GM23338 (cell line): ENCODE results near the gene PNPLA5. TPM values are rescaled to one million over a fixed set of nuclear protein-coding genes. Genes with fewer than 3 reads are reported as not detected.

ENCODE experiments used
- ATAC-seq: fragments of 200-7000 bp; cut with Tn5 transposase; 3 replicates; pipeline ENCODE4 v1.9.1; 2020
- DNase-seq: peaks from one replicate; pipeline ENCODE4 v3.0.0-alpha.2; 2015; ENCODE audit warnings: low spot score
- H2AFZ ChIP-seq: fragments of 200-600 bp; sonication (generic); 2 replicates; pipeline ENCODE4 v1.8.0; 2016; ENCODE audit warnings: antibody characterized with exemption, mild to moderate bottlenecking, moderate library complexity
- H3F3A ChIP-seq: fragments of 200-600 bp; sonication (generic); replicated peaks from 2 replicates; pipeline ENCODE4 v1.8.0; 2017; ENCODE audit warnings: antibody characterized with exemption, mixed run types, low read depth
- H3K27ac ChIP-seq: fragments of 200-600 bp; sonication (generic); 2 replicates; pipeline ENCODE4 v1.6.1; 2016; ENCODE audit warnings: low read depth
- H3K27me3 ChIP-seq: fragments of 200-600 bp; sonication (generic); 2 replicates; pipeline ENCODE4 v1.8.0; 2016; ENCODE audit warnings: mild to moderate bottlenecking, mixed run types, moderate library complexity; ENCODE audit not compliant: insufficient read depth
- H3K36me3 ChIP-seq: fragments of 200-600 bp; sonication (generic); 2 replicates; pipeline ENCODE4 v1.8.0; 2016; ENCODE audit warnings: mild to moderate bottlenecking; ENCODE audit not compliant: insufficient read depth
- H3K4me1 ChIP-seq: fragments of 200-600 bp; sonication (generic); 2 replicates; pipeline ENCODE4 v1.8.0; 2016; ENCODE audit warnings: mild to moderate bottlenecking, moderate library complexity; ENCODE audit not compliant: insufficient read depth
- H3K4me2 ChIP-seq: fragments of 200-600 bp; sonication (generic); 2 replicates; pipeline ENCODE4 v1.7.1; 2017; ENCODE audit warnings: mixed run types
- H3K4me3 ChIP-seq: fragments of 200-600 bp; sonication (generic); 2 replicates; pipeline ENCODE4 v1.6.1; 2016; ENCODE audit warnings: mixed run types
- H3K79me2 ChIP-seq: fragments of 200-600 bp; sonication (generic); replicated peaks from 2 replicates; pipeline ENCODE4 v1.8.0; 2017; ENCODE audit warnings: mild to moderate bottlenecking; ENCODE audit not compliant: insufficient read depth
- H3K9me2 ChIP-seq: fragments of 200-600 bp; sonication (generic); 2 replicates; pipeline ENCODE4 v1.8.0; 2017; ENCODE audit not compliant: insufficient read depth
- H4K20me1 ChIP-seq: fragments of 200-600 bp; sonication (generic); replicated peaks from 2 replicates; pipeline ENCODE4 v1.8.0; 2017; ENCODE audit warnings: mild to moderate bottlenecking; ENCODE audit not compliant: insufficient read depth
- H3K27ac Mint-ChIP-seq: 2 replicates; pipeline ENCODE4 v1.8.0; 2020; ENCODE audit warnings: inconsistent platforms, mild to moderate bottlenecking, moderate library complexity, mixed read lengths
- H3K27me3 Mint-ChIP-seq: 3 replicates; pipeline ENCODE4 v1.8.0; 2022; ENCODE audit warnings: low read depth, mild to moderate bottlenecking, moderate library complexity, mixed read lengths, inconsistent platforms; ENCODE audit not compliant: insufficient read depth, poor library complexity
- H3K36me3 Mint-ChIP-seq: 3 replicates; pipeline ENCODE4 v1.8.0; 2021; ENCODE audit warnings: low read depth, mild to moderate bottlenecking, inconsistent platforms, moderate library complexity, mixed read lengths
- H3K4me1 Mint-ChIP-seq: 3 replicates; pipeline ENCODE4 v1.8.0; 2020; ENCODE audit warnings: mild to moderate bottlenecking, inconsistent platforms, mixed read lengths
- H3K4me3 Mint-ChIP-seq: 3 replicates; pipeline ENCODE4 v1.8.0; 2021; ENCODE audit warnings: moderate library complexity, mild to moderate bottlenecking, inconsistent platforms, mixed read lengths
- H3K9me3 Mint-ChIP-seq: 3 replicates; pipeline ENCODE4 v1.8.0; 2020; ENCODE audit warnings: moderate library complexity, mild to moderate bottlenecking, inconsistent platforms, mixed read lengths
- CREB1 ChIP-seq: fragments of 250-450 bp; sonication (Bioruptor Pico); IDR thresholded peaks from 2 replicates; pipeline ENCODE4 v1.5.0; 2020; ENCODE audit warnings: low read depth, mild to moderate bottlenecking, moderate library complexity
- CTCF ChIP-seq, 2 experiments: fragments of 200-600 bp in 1 of 2; sonication (generic) in 1 of 2; conservative IDR thresholded peaks; 2 replicates each; pipeline versions ENCODE4 v1.5.1 to v1.6.1; 2016 to 2017; ENCODE audit warnings: antibody characterized with exemption in 2 of 2, low read depth in 2 of 2, mild to moderate bottlenecking in 2 of 2, moderate library complexity in 1 of 2
- EZH2 ChIP-seq: fragments of 200-600 bp; sonication (generic); IDR thresholded peaks from one replicate; pipeline ENCODE4 v1.8.0; 2017; ENCODE audit warnings: antibody characterized with exemption, mild to moderate bottlenecking, low read depth; ENCODE audit not compliant: unreplicated experiment
- EZH2phosphoT487 ChIP-seq: fragments of 200-600 bp; sonication (generic); IDR thresholded peaks from one replicate; pipeline ENCODE4 v1.8.1; 2018; ENCODE audit warnings: antibody characterized with exemption; ENCODE audit not compliant: unreplicated experiment
- JUNB ChIP-seq: IDR thresholded peaks from one replicate; pipeline ENCODE4 v1.6.1; 2016; ENCODE audit warnings: antibody characterized with exemption; ENCODE audit not compliant: unreplicated experiment
- NANOG ChIP-seq: IDR thresholded peaks from 2 replicates; pipeline ENCODE4 v1.6.1; 2016; ENCODE audit warnings: antibody characterized with exemption, borderline replicate concordance
- POLR2AphosphoS5 ChIP-seq: IDR thresholded peaks from 2 replicates; pipeline ENCODE4 v1.6.1; 2016; ENCODE audit warnings: antibody characterized with exemption, low read depth
- REST ChIP-seq: IDR thresholded peaks from one replicate; pipeline ENCODE4 v1.6.1; 2018; ENCODE audit warnings: antibody characterized with exemption; ENCODE audit not compliant: unreplicated experiment
- STAT1 ChIP-seq: IDR thresholded peaks from one replicate; pipeline ENCODE4 v1.6.1; 2016; ENCODE audit warnings: antibody characterized with exemption; ENCODE audit not compliant: unreplicated experiment
- ZNF114 ChIP-seq: fragments of 250-450 bp; sonication (Bioruptor Pico); IDR thresholded peaks from 2 replicates; pipeline ENCODE4 v1.5.0; 2020; ENCODE audit warnings: mild to moderate bottlenecking, moderate library complexity
- ZNF331 ChIP-seq: fragments of 250-450 bp; sonication (Bioruptor Pico); IDR thresholded peaks from 2 replicates; pipeline ENCODE4 v1.5.0; 2020; ENCODE audit warnings: low read depth, mild to moderate bottlenecking, moderate library complexity
- polyA plus RNA-seq: library from polyadenylated mRNA; unstranded; fragments of >200 nt; fragmentation: Nextera tagmentation; extraction: Ambion mirVana; gene quantifications from 2 replicates; pipeline ENCODE4 v1.2.1, GENCODE V29; 2016
- total RNA-seq: library from RNA; depleted of rRNA; stranded (reverse); fragments of >200 nt; shearing (Covaris generic); gene quantifications from 2 replicates; pipeline ENCODE4 v1.2.3, GENCODE V29; 2014
- TF ChIP-seq, protein P1 (sequence below): fragments of 250-450 bp; sonication (Bioruptor Pico); IDR thresholded peaks from 2 replicates; pipeline ENCODE4 v1.5.0; 2020; ENCODE audit warnings: mild to moderate bottlenecking, moderate library complexity

Gene PNPLA5
- total and polyA plus RNA-seq, 2 experiments from 2014 or later = 2.3 to 6.8 TPM

- peaks cover 31% of the 10 kb centered on the region for H3K36me3 ChIP-seq
- Mint-ChIP-seq H3K27me3 (peaks cover 8% of the 10 kb centered on the region), H3K36me3 (peaks cover 59% of the 10 kb centered on the region), H3K4me3 (no peak overlapping the region), H3K9me3 (no peaks in the 10 kb centered on the region), H3K27ac (no peak overlapping the region), H3K4me1 (peaks cover 12% of the 10 kb centered on the region)
- H3K9me2 ChIP-seq = no peaks in the 10 kb centered on the region
- ATAC-seq (no peak), DNase-seq (no peak)
- H3K79me2 ChIP-seq = peaks cover 28% of the 10 kb centered on the region
- TF ChIP-seq ZNF331 (no peak), REST (no peak), JUNB (no peak), STAT1 (no peak), EZH2 (no peak), CREB1 (no peak), NANOG (no peak), EZH2phosphoT487 (no peak), POLR2AphosphoS5 (no peak), CTCF (conservative IDR thresholded peaks at IDR 0.05; ENCODE audit: low read depth in 2 of 2) (no peak), ZNF114 (CRISPR knock-in tag) (no peak)
- TF ChIP-seq, protein P1, sequence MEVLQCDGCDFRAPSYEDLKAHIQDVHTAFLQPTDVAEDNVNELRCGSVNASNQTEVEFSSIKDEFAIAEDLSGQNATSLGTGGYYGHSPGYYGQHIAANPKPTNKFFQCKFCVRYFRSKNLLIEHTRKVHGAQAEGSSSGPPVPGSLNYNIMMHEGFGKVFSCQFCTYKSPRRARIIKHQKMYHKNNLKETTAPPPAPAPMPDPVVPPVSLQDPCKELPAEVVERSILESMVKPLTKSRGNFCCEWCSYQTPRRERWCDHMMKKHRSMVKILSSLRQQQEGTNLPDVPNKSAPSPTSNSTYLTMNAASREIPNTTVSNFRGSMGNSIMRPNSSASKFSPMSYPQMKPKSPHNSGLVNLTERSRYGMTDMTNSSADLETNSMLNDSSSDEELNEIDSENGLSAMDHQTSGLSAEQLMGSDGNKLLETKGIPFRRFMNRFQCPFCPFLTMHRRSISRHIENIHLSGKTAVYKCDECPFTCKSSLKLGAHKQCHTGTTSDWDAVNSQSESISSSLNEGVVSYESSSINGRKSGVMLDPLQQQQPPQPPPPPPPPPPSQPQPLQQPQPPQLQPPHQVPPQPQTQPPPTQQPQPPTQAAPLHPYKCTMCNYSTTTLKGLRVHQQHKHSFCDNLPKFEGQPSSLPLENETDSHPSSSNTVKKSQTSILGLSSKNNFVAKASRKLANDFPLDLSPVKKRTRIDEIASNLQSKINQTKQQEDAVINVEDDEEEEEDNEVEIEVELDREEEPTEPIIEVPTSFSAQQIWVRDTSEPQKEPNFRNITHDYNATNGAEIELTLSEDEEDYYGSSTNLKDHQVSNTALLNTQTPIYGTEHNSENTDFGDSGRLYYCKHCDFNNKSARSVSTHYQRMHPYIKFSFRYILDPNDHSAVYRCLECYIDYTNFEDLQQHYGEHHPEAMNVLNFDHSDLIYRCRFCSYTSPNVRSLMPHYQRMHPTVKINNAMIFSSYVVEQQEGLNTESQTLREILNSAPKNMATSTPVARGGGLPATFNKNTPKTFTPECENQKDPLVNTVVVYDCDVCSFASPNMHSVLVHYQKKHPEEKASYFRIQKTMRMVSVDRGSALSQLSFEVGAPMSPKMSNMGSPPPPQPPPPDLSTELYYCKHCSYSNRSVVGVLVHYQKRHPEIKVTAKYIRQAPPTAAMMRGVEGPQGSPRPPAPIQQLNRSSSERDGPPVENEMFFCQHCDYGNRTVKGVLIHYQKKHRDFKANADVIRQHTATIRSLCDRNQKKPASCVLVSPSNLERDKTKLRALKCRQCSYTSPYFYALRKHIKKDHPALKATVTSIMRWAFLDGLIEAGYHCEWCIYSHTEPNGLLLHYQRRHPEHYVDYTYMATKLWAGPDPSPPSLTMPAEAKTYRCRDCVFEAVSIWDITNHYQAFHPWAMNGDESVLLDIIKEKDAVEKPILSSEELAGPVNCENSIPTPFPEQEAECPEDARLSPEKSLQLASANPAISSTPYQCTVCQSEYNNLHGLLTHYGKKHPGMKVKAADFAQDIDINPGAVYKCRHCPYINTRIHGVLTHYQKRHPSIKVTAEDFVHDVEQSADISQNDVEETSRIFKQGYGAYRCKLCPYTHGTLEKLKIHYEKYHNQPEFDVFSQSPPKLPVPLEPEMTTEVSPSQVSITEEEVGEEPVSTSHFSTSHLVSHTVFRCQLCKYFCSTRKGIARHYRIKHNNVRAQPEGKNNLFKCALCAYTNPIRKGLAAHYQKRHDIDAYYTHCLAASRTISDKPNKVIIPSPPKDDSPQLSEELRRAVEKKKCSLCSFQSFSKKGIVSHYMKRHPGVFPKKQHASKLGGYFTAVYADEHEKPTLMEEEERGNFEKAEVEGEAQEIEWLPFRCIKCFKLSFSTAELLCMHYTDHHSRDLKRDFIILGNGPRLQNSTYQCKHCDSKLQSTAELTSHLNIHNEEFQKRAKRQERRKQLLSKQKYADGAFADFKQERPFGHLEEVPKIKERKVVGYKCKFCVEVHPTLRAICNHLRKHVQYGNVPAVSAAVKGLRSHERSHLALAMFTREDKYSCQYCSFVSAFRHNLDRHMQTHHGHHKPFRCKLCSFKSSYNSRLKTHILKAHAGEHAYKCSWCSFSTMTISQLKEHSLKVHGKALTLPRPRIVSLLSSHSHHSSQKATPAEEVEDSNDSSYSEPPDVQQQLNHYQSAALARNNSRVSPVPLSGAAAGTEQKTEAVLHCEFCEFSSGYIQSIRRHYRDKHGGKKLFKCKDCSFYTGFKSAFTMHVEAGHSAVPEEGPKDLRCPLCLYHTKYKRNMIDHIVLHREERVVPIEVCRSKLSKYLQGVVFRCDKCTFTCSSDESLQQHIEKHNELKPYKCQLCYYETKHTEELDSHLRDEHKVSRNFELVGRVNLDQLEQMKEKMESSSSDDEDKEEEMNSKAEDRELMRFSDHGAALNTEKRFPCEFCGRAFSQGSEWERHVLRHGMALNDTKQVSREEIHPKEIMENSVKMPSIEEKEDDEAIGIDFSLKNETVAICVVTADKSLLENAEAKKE (CRISPR knock-in tag) = no peak
- H3K4me3 ChIP-seq = no peak overlapping the region
- H3K4me2 ChIP-seq = no peak overlapping the region
- no peak overlapping the region for H3K27ac ChIP-seq
- H3K27me3 ChIP-seq = no peaks in the 10 kb centered on the region
- no peak overlapping the region for H2AFZ ChIP-seq
- no peaks in the 10 kb centered on the region for H3F3A ChIP-seq
- H4K20me1 ChIP-seq = peaks cover 11% of the 10 kb centered on the region
- H3K4me1 ChIP-seq = peaks cover 14% of the 10 kb centered on the region
Measured at GRCh38 chr22:43928908-43929307, 37.1 kb upstream of the PNPLA5 start.
